Measurements from ENCODE around the gene MAN1C1. TPM values are rescaled to one million over a fixed set of nuclear protein-coding genes. Genes with fewer than 3 reads are reported as not detected.

The MAN1C1 gene
- total and polyA plus RNA-seq, 2 donors (not counting 1 experiment from before 2014, with no cell fraction given), result 0.31 to 0.89 TPM

DNA sequence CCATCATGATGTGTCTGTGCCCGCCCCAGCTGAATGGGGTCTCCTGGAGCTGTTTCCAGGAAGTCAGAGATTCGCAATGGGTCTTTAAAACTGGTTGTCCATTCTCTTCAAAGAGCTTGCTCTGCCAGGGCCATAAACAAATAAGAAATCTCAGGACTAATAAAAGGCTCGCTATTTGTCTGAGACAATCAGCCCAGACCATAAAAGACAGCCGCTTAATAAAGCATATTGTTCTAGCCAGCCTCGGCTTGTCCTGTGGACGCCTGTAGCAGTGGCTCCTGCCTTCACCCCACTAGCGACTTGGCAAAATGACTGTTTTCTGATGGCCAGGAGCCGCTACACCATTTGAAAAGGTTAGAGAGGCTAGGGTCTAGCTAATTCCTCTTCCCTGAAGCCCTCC lies 162.8 kb downstream of the MAN1C1 start:
- H3K27ac Mint-ChIP-seq, result no peak overlapping the region
- H3K9me3 Mint-ChIP-seq (ENCODE audit: insufficient read depth), result no peaks in the 10 kb centered on the region
- H3K4me3 Mint-ChIP-seq, result no peak overlapping the region
- ChIA-PET CTCF (no interaction called here), POLR2A (no interaction called here)
- H3K4me1 Mint-ChIP-seq, result peaks cover 21% of the 10 kb centered on the region
- DNase-seq (no peak), ATAC-seq (ENCODE audit: low read depth) (no peak)
- TF ChIP-seq, protein P1, sequence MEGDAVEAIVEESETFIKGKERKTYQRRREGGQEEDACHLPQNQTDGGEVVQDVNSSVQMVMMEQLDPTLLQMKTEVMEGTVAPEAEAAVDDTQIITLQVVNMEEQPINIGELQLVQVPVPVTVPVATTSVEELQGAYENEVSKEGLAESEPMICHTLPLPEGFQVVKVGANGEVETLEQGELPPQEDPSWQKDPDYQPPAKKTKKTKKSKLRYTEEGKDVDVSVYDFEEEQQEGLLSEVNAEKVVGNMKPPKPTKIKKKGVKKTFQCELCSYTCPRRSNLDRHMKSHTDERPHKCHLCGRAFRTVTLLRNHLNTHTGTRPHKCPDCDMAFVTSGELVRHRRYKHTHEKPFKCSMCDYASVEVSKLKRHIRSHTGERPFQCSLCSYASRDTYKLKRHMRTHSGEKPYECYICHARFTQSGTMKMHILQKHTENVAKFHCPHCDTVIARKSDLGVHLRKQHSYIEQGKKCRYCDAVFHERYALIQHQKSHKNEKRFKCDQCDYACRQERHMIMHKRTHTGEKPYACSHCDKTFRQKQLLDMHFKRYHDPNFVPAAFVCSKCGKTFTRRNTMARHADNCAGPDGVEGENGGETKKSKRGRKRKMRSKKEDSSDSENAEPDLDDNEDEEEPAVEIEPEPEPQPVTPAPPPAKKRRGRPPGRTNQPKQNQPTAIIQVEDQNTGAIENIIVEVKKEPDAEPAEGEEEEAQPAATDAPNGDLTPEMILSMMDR (IDR thresholded peaks at IDR 0.05), result no peak
- no peak for TF ChIP-seq EZH2 (IDR thresholded peaks at IDR 0.05; ENCODE audit: borderline replicate concordance, insufficient read depth, low read depth, low read length, poor library complexity, severe bottlenecking)
- Histone ChIP-seq H3K27me3 (replicated peaks in 1 of 4; ENCODE audit: control extremely low read depth in 1 of 4, control insufficient read depth in 3 of 4, insufficient read depth in 4 of 4, low read length in 3 of 4) (peaks cover 0 to 6% (median 0%) of the 10 kb centered on the region in 4 experiments), H2AFZ (ENCODE audit: insufficient read depth, low read depth, low read length, poor library complexity, severe bottlenecking) (no peak overlapping the region), H3K36me3 (replicated peaks in 1 of 2; ENCODE audit: control extremely low read depth in 1 of 2, control insufficient read depth in 1 of 2, extremely low read depth in 1 of 2, insufficient read depth in 2 of 2, low read length in 1 of 2) (no peaks in the 10 kb centered on the region), H3K9ac (ENCODE audit: low read length) (no peak overlapping the region), H3K27ac (ENCODE audit: low read length in 2 of 2) (no peak overlapping the region), H3K9me3 (ENCODE audit: control extremely low read depth in 1 of 3, control insufficient read depth in 2 of 3, insufficient read depth in 1 of 3, low read length in 2 of 3) (no peaks in the 10 kb centered on the region), H4K20me1 (ENCODE audit: control insufficient read depth, insufficient read depth, low read length, poor library complexity, severe bottlenecking) (no peaks in the 10 kb centered on the region), H3K4me1 (ENCODE audit: control insufficient read depth in 2 of 2, insufficient read depth in 2 of 2, low read length in 2 of 2) (peaks cover 11 to 18% of the 10 kb centered on the region in 2 donors), H3K4me2 (replicated peaks; ENCODE audit: low read depth, low read length, poor library complexity, severe bottlenecking) (no peak overlapping the region), H3K79me2 (ENCODE audit: control insufficient read depth, insufficient read depth, low read length) (no peaks in the 10 kb centered on the region), H3K4me3 (ENCODE audit: control extremely low read depth in 1 of 5, extremely low read depth in 1 of 5, insufficient read depth in 1 of 5, low read depth in 2 of 5, low read length in 4 of 5) (no peak overlapping the region)
- intact Hi-C loops (cut with micrococcal nuclease), result no loop called here
- H3K27me3 Mint-ChIP-seq, result peaks cover 5% of the 10 kb centered on the region
- WGBS (ENCODE audit: insufficient coverage), result 97% methylated on average over 8 of the region's 8 CpGs

DNA sequence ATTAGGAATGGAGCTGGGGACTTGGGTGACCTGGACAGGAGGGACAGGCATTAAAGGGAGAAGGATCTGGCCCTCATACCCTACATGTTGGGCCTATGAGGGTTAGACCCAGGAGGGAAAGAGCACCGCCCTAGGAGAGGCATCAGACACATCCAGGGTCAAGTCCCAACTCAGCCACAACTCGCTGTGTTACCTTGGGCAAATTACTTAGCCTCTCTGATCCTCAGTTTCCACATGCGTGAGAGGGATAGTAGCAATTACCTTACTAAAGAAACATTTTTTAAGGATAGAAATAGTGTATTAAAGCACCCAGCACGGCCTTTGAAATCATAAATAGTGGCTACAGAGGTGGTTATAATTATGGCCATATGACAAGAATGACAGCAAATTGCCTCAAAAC lies 163.3 kb downstream of the MAN1C1 start:
- H3K79me2 ChIP-seq (ENCODE audit: control insufficient read depth, insufficient read depth, low read length), result no peaks in the 10 kb centered on the region
- TF ChIP-seq, protein P1 (IDR thresholded peaks at IDR 0.05), result no peak
- no peak for TF ChIP-seq EZH2 (IDR thresholded peaks at IDR 0.05; ENCODE audit: borderline replicate concordance, insufficient read depth, low read depth, low read length, poor library complexity, severe bottlenecking)
- H3K9me3 ChIP-seq (ENCODE audit: control extremely low read depth in 1 of 3, control insufficient read depth in 2 of 3, insufficient read depth in 1 of 3, low read length in 2 of 3), result no peaks in the 10 kb centered on the region
- Mint-ChIP-seq H3K9me3 (ENCODE audit: insufficient read depth) (no peaks in the 10 kb centered on the region), H3K27me3 (peaks cover 7% of the 10 kb centered on the region), H3K27ac (no peak overlapping the region), H3K4me3 (no peak overlapping the region), H3K4me1 (peaks cover 16% of the 10 kb centered on the region)
- no peak overlapping the region for H3K9ac ChIP-seq (ENCODE audit: low read length)
- ChIA-PET CTCF (no interaction called here), POLR2A (no interaction called here)
- WGBS (ENCODE audit: insufficient coverage), result no CpG with 5 or more reads among the region's 4 CpGs
- peaks cover 0 to 6% (median 0%) of the 10 kb centered on the region in 4 experiments for H3K27me3 ChIP-seq (replicated peaks in 1 of 4; ENCODE audit: control extremely low read depth in 1 of 4, control insufficient read depth in 3 of 4, insufficient read depth in 4 of 4, low read length in 3 of 4)
- no peaks in the 10 kb centered on the region for H3K36me3 ChIP-seq (replicated peaks in 1 of 2; ENCODE audit: control extremely low read depth in 1 of 2, control insufficient read depth in 1 of 2, extremely low read depth in 1 of 2, insufficient read depth in 2 of 2, low read length in 1 of 2)
- no peak overlapping the region for H3K27ac ChIP-seq (ENCODE audit: low read length in 2 of 2)
- intact Hi-C loops (cut with micrococcal nuclease), result no loop called here
- H3K4me3 ChIP-seq (ENCODE audit: control extremely low read depth in 1 of 5, extremely low read depth in 1 of 5, insufficient read depth in 1 of 5, low read depth in 2 of 5, low read length in 4 of 5), result no peak overlapping the region
- no peaks in the 10 kb centered on the region for H4K20me1 ChIP-seq (ENCODE audit: control insufficient read depth, insufficient read depth, low read length, poor library complexity, severe bottlenecking)
- DNase-seq (no peak), ATAC-seq (ENCODE audit: low read depth) (no peak)
- no peak overlapping the region for H3K4me2 ChIP-seq (replicated peaks; ENCODE audit: low read depth, low read length, poor library complexity, severe bottlenecking)
- peaks cover 6 to 13% of the 10 kb centered on the region in 2 donors for H3K4me1 ChIP-seq (ENCODE audit: control insufficient read depth in 2 of 2, insufficient read depth in 2 of 2, low read length in 2 of 2)
- no peak overlapping the region for H2AFZ ChIP-seq (ENCODE audit: insufficient read depth, low read depth, low read length, poor library complexity, severe bottlenecking)
